MM.1S (cell line): ENCODE measurements around the gene INPP4A.

Experiments
- DNase-seq: peaks from one replicate; pipeline ENCODE4 v3.0.0-alpha.2; 2015
- H2AFZ ChIP-seq: fragments of 300-600 bp; sonication (generic); 2 replicates; pipeline ENCODE4 v1.6.0; 2016; ENCODE audit warnings: antibody characterized with exemption, low read length
- H3F3A ChIP-seq: fragments of 300-600 bp; sonication (generic); 2 replicates; pipeline ENCODE4 v1.6.1; 2016; ENCODE audit warnings: mild to moderate bottlenecking, antibody characterized with exemption, low read length, moderate library complexity, mixed read lengths; ENCODE audit not compliant: insufficient read depth
- H3K27ac ChIP-seq: fragments of 300-600 bp; sonication (generic); 2 replicates; pipeline ENCODE4 v1.5.1; 2016; ENCODE audit warnings: mild to moderate bottlenecking, low read length
- H3K27me3 ChIP-seq: fragments of 300-600 bp; sonication (generic); replicated peaks from 2 replicates; pipeline ENCODE4 v1.6.0; 2016; ENCODE audit warnings: low read length; ENCODE audit not compliant: insufficient read depth
- H3K36me3 ChIP-seq: fragments of 300-600 bp; sonication (generic); replicated peaks from 2 replicates; pipeline ENCODE4 v1.6.1; 2016; ENCODE audit warnings: mild to moderate bottlenecking, low read length, mixed read lengths; ENCODE audit not compliant: insufficient read depth
- H3K4me1 ChIP-seq: fragments of 300-600 bp; sonication (generic); 2 replicates; pipeline ENCODE4 v1.6.1; 2016; ENCODE audit warnings: low read length, mixed read lengths
- H3K4me2 ChIP-seq: fragments of 300-600 bp; sonication (generic); 2 replicates; pipeline ENCODE4 v1.6.0; 2016; ENCODE audit warnings: low read depth, low read length
- H3K4me3 ChIP-seq: fragments of 300-600 bp; sonication (generic); 2 replicates; pipeline ENCODE4 v1.5.1; 2016; ENCODE audit warnings: low read length, mixed read lengths
- H3K79me2 ChIP-seq: fragments of 300-600 bp; sonication (generic); 2 replicates; pipeline ENCODE4 v1.6.1; 2016; ENCODE audit warnings: mixed run types, low read length, mixed read lengths
- H3K9ac ChIP-seq: fragments of 300-600 bp; sonication (generic); 2 replicates; pipeline ENCODE4 v1.6.1; 2016; ENCODE audit warnings: low read length, mixed read lengths
- H3K9me2 ChIP-seq: fragments of 300-600 bp; sonication (generic); replicated peaks from 2 replicates; pipeline ENCODE4 v1.6.1; 2016; ENCODE audit warnings: mild to moderate bottlenecking, low read length, mixed read lengths; ENCODE audit not compliant: insufficient read depth
- H3K9me3 ChIP-seq: fragments of 300-600 bp; sonication (generic); replicated peaks from 2 replicates; pipeline ENCODE4 v1.6.1; 2016; ENCODE audit warnings: mild to moderate bottlenecking, low read length, mixed read lengths; ENCODE audit not compliant: insufficient read depth
- H4K20me1 ChIP-seq: fragments of 300-600 bp; sonication (generic); 2 replicates; pipeline ENCODE4 v1.6.1; 2016; ENCODE audit warnings: mild to moderate bottlenecking, low read length, moderate library complexity, mixed read lengths; ENCODE audit not compliant: insufficient read depth
- CTCF ChIP-seq: fragments of 300-600 bp; sonication (generic); IDR thresholded peaks from 2 replicates; pipeline ENCODE4 v1.5.1; 2016; ENCODE audit warnings: antibody characterized with exemption, low read length, mixed read lengths
- EZH2 ChIP-seq: fragments of 300-600 bp; sonication (generic); optimal IDR thresholded peaks from 2 replicates; pipeline ENCODE3; 2017; ENCODE audit warnings: low read depth, mild to moderate bottlenecking, antibody characterized with exemption, low read length, mixed read lengths
- EZH2phosphoT487 ChIP-seq: fragments of 300-600 bp; sonication (generic); IDR thresholded peaks from 2 replicates; pipeline ENCODE4 v1.6.1; 2018; ENCODE audit warnings: antibody characterized with exemption, low read length

The INPP4A gene

GRCh38 chr2:98563394-98563793 is 118.7 kb downstream of the INPP4A start:
- H2AFZ ChIP-seq, result no peak overlapping the region
- H3K4me2 ChIP-seq, result no peak overlapping the region
- DNase-seq, result no peak
- H3K27ac ChIP-seq, result no peak overlapping the region
- H4K20me1 ChIP-seq, result no peaks in the 10 kb centered on the region
- H3K9me3 ChIP-seq, result no peaks in the 10 kb centered on the region
- no peak overlapping the region for H3K9ac ChIP-seq
- H3K27me3 ChIP-seq, result no peaks in the 10 kb centered on the region
- no peaks in the 10 kb centered on the region; the same call in 1 of the 2 replicates for H3F3A ChIP-seq
- peaks cover 90% of the 10 kb centered on the region for H3K79me2 ChIP-seq
- H3K4me3 ChIP-seq, result no peak overlapping the region
- TF ChIP-seq EZH2phosphoT487 (no peak), CTCF (no peak), EZH2 (no peak)
- H3K4me1 ChIP-seq, result no peaks in the 10 kb centered on the region
- H3K36me3 ChIP-seq, result peaks cover 37% of the 10 kb centered on the region
- no peaks in the 10 kb centered on the region for H3K9me2 ChIP-seq

GRCh38 chr2:98564541-98565132 is 120.0 kb downstream of the INPP4A start:
- Histone ChIP-seq H3K4me1 (no peaks in the 10 kb centered on the region), H3K9me2 (no peaks in the 10 kb centered on the region), H3K4me2 (no peak overlapping the region), H3K27me3 (no peaks in the 10 kb centered on the region), H3F3A (no peaks in the 10 kb centered on the region; the same call in none of the 2 replicates), H3K79me2 (peaks cover 89% of the 10 kb centered on the region), H3K27ac (no peak overlapping the region), H2AFZ (no peak overlapping the region), H3K9ac (no peak overlapping the region), H3K4me3 (no peak overlapping the region), H4K20me1 (no peaks in the 10 kb centered on the region), H3K9me3 (no peaks in the 10 kb centered on the region), H3K36me3 (peaks cover 32% of the 10 kb centered on the region)
- DNase-seq, result no peak
- no peak for TF ChIP-seq CTCF
- TF ChIP-seq EZH2, result no peak
- TF ChIP-seq EZH2phosphoT487, result no peak

- peaks cover 39% of the 10 kb centered on the region for H3K36me3 ChIP-seq
Observed at GRCh38 chr2:98565286-98565860, 120.7 kb downstream of the INPP4A start.

More at GRCh38 chr2:98565286-98565860, 120.7 kb downstream of the INPP4A start:
- no peaks in the 10 kb centered on the region for H4K20me1 ChIP-seq
- no peaks in the 10 kb centered on the region; the same call in none of the 2 replicates for H3F3A ChIP-seq
- no peaks in the 10 kb centered on the region for H3K9me3 ChIP-seq
- no peaks in the 10 kb centered on the region for H3K4me1 ChIP-seq
- DNase-seq, result no peak
- H3K4me2 ChIP-seq, result no peak overlapping the region
- TF ChIP-seq CTCF (no peak), EZH2 (no peak), EZH2phosphoT487 (no peak)
- H3K79me2 ChIP-seq, result peaks cover 90% of the 10 kb centered on the region
- no peak overlapping the region for H3K27ac ChIP-seq
- no peaks in the 10 kb centered on the region for H3K9me2 ChIP-seq
- no peak overlapping the region for H2AFZ ChIP-seq
- no peak overlapping the region for H3K4me3 ChIP-seq
- H3K27me3 ChIP-seq, result no peaks in the 10 kb centered on the region
- no peak overlapping the region for H3K9ac ChIP-seq
